H9 (cell line): ENCODE measurements around the gene CYGB. TPM values are rescaled to one million over a fixed set of nuclear protein-coding genes. Genes with fewer than 3 reads are reported as not detected.
A peak's percentile ranks its signal among the peaks of the same experiment; 100 is the strongest.

ENCODE experiments used
- DNase-seq: peaks from one replicate; pipeline ENCODE4 v3.0.0-alpha.2; 2017
- H2AFZ ChIP-seq: one replicate; pipeline ENCODE4 v1.6.1; 2013; ENCODE audit warnings: mild to moderate bottlenecking, low read length, control low read depth, moderate library complexity
- H2AK5ac ChIP-seq: 2 replicates; pipeline ENCODE4 v1.6.1; 2013; ENCODE audit warnings: low read length, control low read depth, mixed read lengths; ENCODE audit not compliant: insufficient read length
- H2BK120ac ChIP-seq: one replicate; pipeline ENCODE4 v1.6.1; 2013; ENCODE audit warnings: low read depth, mild to moderate bottlenecking, low read length, control low read depth, inconsistent platforms; ENCODE audit not compliant: poor library complexity, severe bottlenecking
- H2BK12ac ChIP-seq: 2 replicates; pipeline ENCODE4 v1.6.1; 2013; ENCODE audit warnings: low read length, control low read depth, mixed read lengths, low read depth; ENCODE audit not compliant: insufficient read length
- H2BK15ac ChIP-seq: 2 replicates; pipeline ENCODE4 v1.6.1; 2013; ENCODE audit warnings: low read depth, low read length, control low read depth
- H2BK20ac ChIP-seq: one replicate; pipeline ENCODE4 v1.6.1; 2013; ENCODE audit warnings: low read depth, mild to moderate bottlenecking, low read length, control low read depth, inconsistent platforms; ENCODE audit not compliant: poor library complexity, severe bottlenecking
- H2BK5ac ChIP-seq: 2 replicates; pipeline ENCODE4 v1.6.1; 2013; ENCODE audit warnings: low read length, control low read depth, mixed read lengths; ENCODE audit not compliant: insufficient read length
- H3K14ac ChIP-seq: 2 replicates; pipeline ENCODE4 v1.6.1; 2013; ENCODE audit warnings: low read length, control low read depth; ENCODE audit not compliant: insufficient read depth
- H3K18ac ChIP-seq: 2 replicates; pipeline ENCODE4 v1.6.1; 2013; ENCODE audit warnings: low read depth, mild to moderate bottlenecking, mixed read lengths, low read length, control low read depth; ENCODE audit not compliant: insufficient read length
- H3K23ac ChIP-seq: 2 replicates; pipeline ENCODE4 v1.6.1; 2013; ENCODE audit warnings: low read length, control low read depth, mixed read lengths, low read depth; ENCODE audit not compliant: insufficient read length
- H3K23me2 ChIP-seq: 2 replicates; pipeline ENCODE4 v1.6.1; 2013; ENCODE audit warnings: low read depth, mild to moderate bottlenecking, mixed read lengths, low read length, control low read depth; ENCODE audit not compliant: insufficient read length, poor library complexity, severe bottlenecking
- H3K27ac ChIP-seq: 2 replicates; pipeline ENCODE4 v1.5.1; 2013; ENCODE audit warnings: low read length, control low read depth, mixed read lengths, low read depth; ENCODE audit not compliant: insufficient read length
- H3K27me3 ChIP-seq: 2 replicates; pipeline ENCODE4 v1.6.1; 2013; ENCODE audit warnings: low read length, control low read depth, inconsistent platforms; ENCODE audit not compliant: insufficient read depth
- H3K4ac ChIP-seq: 2 replicates; pipeline ENCODE4 v1.6.1; 2013; ENCODE audit warnings: low read depth, mild to moderate bottlenecking, control low read depth, inconsistent platforms, low read length, moderate library complexity
- H3K4me1 ChIP-seq: 2 replicates; pipeline ENCODE4 v1.6.1; 2013; ENCODE audit warnings: low read length, control low read depth, inconsistent platforms; ENCODE audit not compliant: insufficient read depth
- H3K4me2 ChIP-seq: 2 replicates; pipeline ENCODE4 v1.6.1; 2013; ENCODE audit warnings: low read length, control low read depth, mixed read lengths; ENCODE audit not compliant: insufficient read length, insufficient read depth
- H3K56ac ChIP-seq: 2 replicates; pipeline ENCODE4 v1.6.1; 2013; ENCODE audit warnings: low read depth, mild to moderate bottlenecking, mixed read lengths, low read length, control low read depth; ENCODE audit not compliant: insufficient read length
- H3K79me1 ChIP-seq: 2 replicates; pipeline ENCODE4 v1.6.1; 2013; ENCODE audit warnings: low read depth, mild to moderate bottlenecking, moderate library complexity, low read length, control low read depth, inconsistent platforms; ENCODE audit not compliant: insufficient read depth, poor library complexity, severe bottlenecking
- H3K79me2 ChIP-seq: 2 replicates; pipeline ENCODE4 v1.6.1; 2013; ENCODE audit warnings: low read length, control low read depth, inconsistent platforms; ENCODE audit not compliant: insufficient read depth
- H3K9ac ChIP-seq: 2 replicates; pipeline ENCODE4 v1.6.1; 2013; ENCODE audit warnings: low read length, control low read depth, mixed read lengths; ENCODE audit not compliant: insufficient read length; ENCODE audit errors: extremely low read depth
- H3K9me3 ChIP-seq: one replicate; pipeline ENCODE4 v1.6.1; 2013; ENCODE audit warnings: low read depth, low read length, inconsistent platforms; ENCODE audit not compliant: control insufficient read depth
- H3T11ph ChIP-seq: one replicate; pipeline ENCODE4 v1.6.1; 2013; ENCODE audit warnings: mild to moderate bottlenecking, low read length, control low read depth, inconsistent platforms
- H4K20me1 ChIP-seq: one replicate; pipeline ENCODE4 v1.6.1; 2013; ENCODE audit not compliant: control insufficient read depth, insufficient read length, insufficient read depth
- H4K5ac ChIP-seq: 2 replicates; pipeline ENCODE4 v1.6.1; 2013; ENCODE audit warnings: low read depth, mild to moderate bottlenecking, mixed read lengths, low read length, control low read depth; ENCODE audit not compliant: insufficient read length
- H4K8ac ChIP-seq: replicated peaks from 2 replicates; pipeline ENCODE4 v1.6.1; 2013; ENCODE audit warnings: low read length, control low read depth, mixed read lengths, low read depth; ENCODE audit not compliant: insufficient read length
- H4K91ac ChIP-seq: 2 replicates; pipeline ENCODE4 v1.6.1; 2013; ENCODE audit warnings: low read depth, mild to moderate bottlenecking, moderate library complexity, mixed read lengths, low read length, control low read depth; ENCODE audit not compliant: insufficient read length
- H3K27ac Mint-ChIP-seq, 3 experiments: 2 replicates in 2 of 3; 3 replicates in 1 of 3; pipeline ENCODE4 v1.8.0; 2020 to 2021; ENCODE audit warnings: mixed read lengths in 3 of 3, mild to moderate bottlenecking in 1 of 3, moderate library complexity in 1 of 3
- H3K27me3 Mint-ChIP-seq: 2 replicates; pipeline ENCODE4 v1.8.0; 2021; ENCODE audit warnings: low read depth, mild to moderate bottlenecking, moderate library complexity, mixed read lengths
- H3K36me3 Mint-ChIP-seq, 3 experiments: 2 replicates in 2 of 3; 3 replicates in 1 of 3; pipeline ENCODE4 v1.8.0; 2020 to 2021; ENCODE audit warnings: low read depth in 3 of 3, mixed read lengths in 3 of 3; ENCODE audit not compliant: insufficient read depth in 1 of 3
- H3K4me1 Mint-ChIP-seq, 2 experiments: 2 replicates each; pipeline ENCODE4 v1.8.0; 2020; ENCODE audit warnings: mixed read lengths in 2 of 2
- H3K4me3 Mint-ChIP-seq, 2 experiments: 2 replicates in 1 of 2; 3 replicates in 1 of 2; pipeline ENCODE4 v1.8.0; 2020 to 2021; ENCODE audit warnings: mild to moderate bottlenecking in 2 of 2, mixed read lengths in 2 of 2, moderate library complexity in 1 of 2
- H3K9me3 Mint-ChIP-seq, 2 experiments: 2 replicates in 1 of 2; 3 replicates in 1 of 2; pipeline ENCODE4 v1.8.0; 2020; ENCODE audit warnings: mild to moderate bottlenecking in 2 of 2, mixed read lengths in 2 of 2, moderate library complexity in 1 of 2
- WGBS: extraction: QIAGEN DNeasy Blood & Tissue Kit; methylation state at CpG from one replicate; pipeline ENCODE4 v1.1.7; 2013; ENCODE audit warnings: missing lambda C conversion rate, low lambda C conversion rate, mixed read lengths; ENCODE audit not compliant: insufficient read length; ENCODE audit errors: extremely low coverage; 5-methylcytosine and 5-hydroxymethylcytosine counted together
- total RNA-seq: library from RNA; stranded (reverse); gene quantifications from 2 replicates; pipeline ENCODE4 v1.2.1, GENCODE V29; 2021
- TF ChIP-seq, protein P1 (sequence below): fragments of 200-600 bp; sonication (generic); conservative IDR thresholded peaks from 3 replicates; pipeline ENCODE4 v1.8.0; 2021; ENCODE audit warnings: antibody characterized with exemption, mild to moderate bottlenecking

CYGB gene
- total RNA-seq, 1 experiment from 2014 or later: 2.4 TPM

DNA sequence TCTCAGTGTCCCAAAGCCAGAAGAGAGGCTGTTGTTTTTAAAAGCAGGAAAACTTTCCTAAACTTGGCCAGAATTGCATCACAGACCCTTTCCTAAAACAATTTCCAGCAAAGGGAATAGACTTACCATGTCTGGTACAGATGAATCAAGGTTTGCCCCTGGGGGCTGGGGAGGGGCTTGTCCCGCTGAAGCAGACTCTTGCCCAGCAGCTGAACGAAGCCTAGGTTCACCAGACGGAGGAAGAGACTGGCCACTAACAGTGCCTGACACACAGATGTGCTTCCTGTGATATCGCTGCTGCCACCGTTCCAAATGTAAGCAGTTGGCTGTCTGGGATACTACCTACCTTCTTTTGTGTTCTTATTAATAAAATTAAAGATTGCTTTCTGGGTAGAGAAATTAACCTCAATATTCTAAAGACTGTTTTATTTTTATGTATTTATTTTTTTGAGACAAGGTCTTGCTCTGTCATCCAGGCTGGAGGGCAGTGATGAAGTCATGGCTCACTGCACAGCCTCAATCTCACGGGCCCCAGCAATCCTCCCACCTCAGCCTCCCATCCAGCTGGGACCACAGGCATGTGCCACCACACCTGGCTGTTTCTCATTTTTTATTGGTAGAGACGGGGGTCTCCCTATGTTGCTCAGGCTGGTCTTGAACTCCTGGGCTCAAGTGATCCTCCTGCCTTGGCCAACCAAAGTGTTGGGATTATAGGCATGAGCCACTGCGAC is 15.8 kb upstream of the CYGB start:
- TF ChIP-seq, protein P1, sequence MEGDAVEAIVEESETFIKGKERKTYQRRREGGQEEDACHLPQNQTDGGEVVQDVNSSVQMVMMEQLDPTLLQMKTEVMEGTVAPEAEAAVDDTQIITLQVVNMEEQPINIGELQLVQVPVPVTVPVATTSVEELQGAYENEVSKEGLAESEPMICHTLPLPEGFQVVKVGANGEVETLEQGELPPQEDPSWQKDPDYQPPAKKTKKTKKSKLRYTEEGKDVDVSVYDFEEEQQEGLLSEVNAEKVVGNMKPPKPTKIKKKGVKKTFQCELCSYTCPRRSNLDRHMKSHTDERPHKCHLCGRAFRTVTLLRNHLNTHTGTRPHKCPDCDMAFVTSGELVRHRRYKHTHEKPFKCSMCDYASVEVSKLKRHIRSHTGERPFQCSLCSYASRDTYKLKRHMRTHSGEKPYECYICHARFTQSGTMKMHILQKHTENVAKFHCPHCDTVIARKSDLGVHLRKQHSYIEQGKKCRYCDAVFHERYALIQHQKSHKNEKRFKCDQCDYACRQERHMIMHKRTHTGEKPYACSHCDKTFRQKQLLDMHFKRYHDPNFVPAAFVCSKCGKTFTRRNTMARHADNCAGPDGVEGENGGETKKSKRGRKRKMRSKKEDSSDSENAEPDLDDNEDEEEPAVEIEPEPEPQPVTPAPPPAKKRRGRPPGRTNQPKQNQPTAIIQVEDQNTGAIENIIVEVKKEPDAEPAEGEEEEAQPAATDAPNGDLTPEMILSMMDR: no peak
- no CpG with 5 or more reads among the region's 8 CpGs for WGBS
- Histone ChIP-seq H3K23me2 (peaks cover 2% of the 10 kb centered on the region), H4K91ac (no peak overlapping the region), H2BK120ac (no peak overlapping the region), H3K9me3 (no peaks in the 10 kb centered on the region), H3K79me1 (no peaks in the 10 kb centered on the region), H2AFZ (no peak overlapping the region), H3K18ac (no peak overlapping the region), H4K20me1 (no peaks in the 10 kb centered on the region), H4K8ac (no peak overlapping the region), H3K9ac (no peak overlapping the region), H3K14ac (no peak overlapping the region), H3T11ph (no peak overlapping the region), H3K4me1 (no peaks in the 10 kb centered on the region; the same call in 1 of the 2 replicates), H2BK15ac (no peak overlapping the region), H2AK5ac (no peak overlapping the region), H4K5ac (no peak overlapping the region), H2BK5ac (no peak overlapping the region), H3K4me2 (no peak overlapping the region), H3K27ac (no peak overlapping the region), H2BK12ac (no peak overlapping the region), H3K79me2 (peaks cover 7% of the 10 kb centered on the region), H3K27me3 (no peaks in the 10 kb centered on the region), H3K4ac (no peak overlapping the region), H3K23ac (no peak overlapping the region), H3K56ac (no peak overlapping the region), H2BK20ac (no peak overlapping the region)
- no peak overlapping the region for H3K4me3 Mint-ChIP-seq
- H3K9me3 Mint-ChIP-seq: no peaks in the 10 kb centered on the region; a peak in 1 of 5 replicates
- H3K36me3 Mint-ChIP-seq: peaks cover 2 to 8% (median 3%) of the 10 kb centered on the region in 3 experiments; a peak in 5 of 7 replicates
- no peak overlapping the region for H3K27ac Mint-ChIP-seq
- peaks cover 19 to 22% of the 10 kb centered on the region in 2 experiments for H3K4me1 Mint-ChIP-seq
- peak; percentile 22 for DNase-seq
- H3K27me3 Mint-ChIP-seq: no peaks in the 10 kb centered on the region; the same call in 1 of the 2 replicates
